Measurements from ENCODE around the gene LCN6.
A peak's percentile ranks its signal among the peaks of the same experiment; 100 is the strongest.

DNA sequence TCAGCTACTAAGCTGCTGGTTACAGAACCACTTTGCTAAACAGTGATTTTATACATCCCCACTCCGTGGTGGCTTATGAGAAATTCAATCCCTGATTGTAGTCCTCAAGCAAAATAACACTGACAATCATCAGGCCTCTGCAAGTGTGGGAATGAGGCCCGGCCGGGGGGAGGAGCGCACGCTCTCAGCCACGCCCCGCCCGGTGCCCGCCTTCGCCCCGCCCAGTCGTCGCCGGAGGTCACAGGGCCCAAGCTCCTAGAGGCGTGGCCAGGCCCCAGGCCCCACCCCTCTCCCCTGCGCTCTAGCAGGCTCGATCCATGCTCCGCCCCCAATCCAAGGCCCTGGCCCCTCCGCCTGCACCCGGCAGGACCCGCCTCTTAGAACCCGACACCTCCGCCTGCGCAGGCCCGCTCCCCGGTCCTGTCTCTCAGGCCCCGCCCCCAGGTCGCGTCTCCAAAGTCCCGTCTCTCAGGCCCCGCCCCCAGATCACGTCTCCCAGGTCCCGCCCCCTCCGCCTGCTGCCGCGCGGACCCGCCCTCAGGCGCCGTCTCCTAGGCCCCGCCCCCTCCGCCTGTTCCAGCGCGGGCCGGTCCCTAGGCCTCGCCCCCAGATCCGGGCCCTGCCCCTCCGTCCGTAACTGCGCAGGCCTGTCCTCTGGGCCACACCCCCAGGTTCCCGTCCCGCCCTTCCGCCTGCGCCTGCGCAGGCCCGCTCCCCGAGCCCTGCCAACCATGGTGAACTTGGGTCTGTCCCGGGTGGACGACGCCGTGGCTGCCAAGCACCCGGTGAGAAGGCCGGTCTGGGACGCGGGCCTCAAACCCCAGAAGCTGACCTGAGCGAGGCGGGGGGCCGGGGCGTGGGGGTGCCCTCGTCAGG lies 42.6 kb upstream of the LCN6 start, which contains the start of gene TMEM141:
- no peak for TF ChIP-seq CTCF (IDR thresholded peaks at IDR 0.05)
- TF ChIP-seq POLR2A (IDR thresholded peaks at IDR 0.05), result peak in 1 of 2 donors; percentile 82
